ENCODE data around the gene MADD. TPM values are rescaled to one million over a fixed set of nuclear protein-coding genes. Genes with fewer than 3 reads are reported as not detected.

The MADD gene
- total RNA-seq (10 to 100 TPM; 34.9 to 58.0 TPM), polyA plus RNA-seq (10 to 100 TPM; 13.8 to 28.9 TPM)
- long read RNA-seq, donor 1, partial matches to known transcripts, result 18 of 34 reads
- long read RNA-seq, donor 1, other reads (novel, unspliced or antisense), result 12 of 34 reads
- long read RNA-seq, donor 2, partial matches to known transcripts, result 7 of 23 reads
- long read RNA-seq, donor 2, other reads (novel, unspliced or antisense), result 14 of 23 reads

GRCh38 chr11:47269829-47270305 is at the start of gene MADD:
TSS of gene MADD (plus strand) at chr11:47270133.
- Histone ChIP-seq H3K36me3 (ENCODE audit: control insufficient read depth in 1 of 2, insufficient read depth in 2 of 2, low read length in 1 of 2) (no peaks in the 10 kb centered on the region), H3K9me3 (ENCODE audit: control insufficient read depth, low read length) (no peaks in the 10 kb centered on the region), H3K27ac (ENCODE audit: low read depth in 1 of 2, low read length in 2 of 2) (peak within 1 kb of the TSS; percentile 16 to 92), H3K27me3 (ENCODE audit: control insufficient read depth in 1 of 2, insufficient read depth in 2 of 2, low read length in 1 of 2) (no peaks in the 10 kb centered on the region), H3K4me1 (ENCODE audit: control insufficient read depth in 1 of 2, insufficient read depth in 2 of 2, low read length in 2 of 2) (no peaks in the 10 kb centered on the region), H3K4me3 (ENCODE audit: low read length in 2 of 2) (peak within 1 kb of the TSS; percentile 72 to 93)
- 1% methylated on average over 51 to 57 of the region's 57 CpGs for WGBS, 2 donors
- peak; percentile 93 to 96 for DNase-seq
- ATAC-seq (ENCODE audit: low FRiP score), result peak; percentile 96
- intact Hi-C loops (cut with DNase I), result loop anchor here (2.0 to 5.0 kb wide), 2 partner anchors 21 to 93 kb away; partner anchors contain the start of genes ARFGAP2 (in 2 of the 2) and ACP2 (in 1 of the 2)

- no peaks in the 10 kb centered on the region for H3K27me3 ChIP-seq (ENCODE audit: control insufficient read depth in 1 of 2, insufficient read depth in 2 of 2, low read length in 1 of 2)
- H3K27ac ChIP-seq (ENCODE audit: low read depth in 1 of 2, low read length in 2 of 2), result no peak overlapping the region
- WGBS, 2 donors, result 62 to 77% methylated on average over 1 of the region's 1 CpG
- no peak overlapping the region for H3K4me3 ChIP-seq (ENCODE audit: low read length in 2 of 2)
- DNase-seq (no peak), ATAC-seq (ENCODE audit: low FRiP score) (no peak)
- no peaks in the 10 kb centered on the region for H3K4me1 ChIP-seq (ENCODE audit: control insufficient read depth in 1 of 2, insufficient read depth in 2 of 2, low read length in 2 of 2)
- no peaks in the 10 kb centered on the region for H3K9me3 ChIP-seq (ENCODE audit: control insufficient read depth, low read length)
- no peaks in the 10 kb centered on the region for H3K36me3 ChIP-seq (ENCODE audit: control insufficient read depth in 1 of 2, insufficient read depth in 2 of 2, low read length in 1 of 2)
- intact Hi-C loops (cut with DNase I), result no loop called here
Measured at GRCh38 chr11:47220401-47220821, 49.5 kb upstream of the MADD start.

GRCh38 chr11:47222696-47223095 is 47.2 kb upstream of the MADD start:
- Histone ChIP-seq H3K4me3 (ENCODE audit: low read length in 2 of 2) (no peak overlapping the region), H3K9me3 (ENCODE audit: control insufficient read depth, low read length) (no peaks in the 10 kb centered on the region), H3K27ac (ENCODE audit: low read depth in 1 of 2, low read length in 2 of 2) (no peak overlapping the region), H3K4me1 (ENCODE audit: control insufficient read depth in 1 of 2, insufficient read depth in 2 of 2, low read length in 2 of 2) (no peaks in the 10 kb centered on the region), H3K36me3 (ENCODE audit: control insufficient read depth in 1 of 2, insufficient read depth in 2 of 2, low read length in 1 of 2) (no peaks in the 10 kb centered on the region), H3K27me3 (ENCODE audit: control insufficient read depth in 1 of 2, insufficient read depth in 2 of 2, low read length in 1 of 2) (no peaks in the 10 kb centered on the region)
- DNase-seq, result no peak
- intact Hi-C loops (cut with DNase I), result no loop called here
- ATAC-seq (ENCODE audit: low FRiP score), result no peak
- WGBS, 2 donors, result 28 to 38% methylated on average over 2 of the region's 2 CpGs

GRCh38 chr11:47225552-47226400 is 44.2 kb upstream of the MADD start:
- Histone ChIP-seq H3K36me3 (ENCODE audit: control insufficient read depth in 1 of 2, insufficient read depth in 2 of 2, low read length in 1 of 2) (no peaks in the 10 kb centered on the region), H3K4me3 (ENCODE audit: low read length in 2 of 2) (no peak overlapping the region), H3K9me3 (ENCODE audit: control insufficient read depth, low read length) (no peaks in the 10 kb centered on the region), H3K4me1 (ENCODE audit: control insufficient read depth in 1 of 2, insufficient read depth in 2 of 2, low read length in 2 of 2) (no peaks in the 10 kb centered on the region), H3K27me3 (ENCODE audit: control insufficient read depth in 1 of 2, insufficient read depth in 2 of 2, low read length in 1 of 2) (no peaks in the 10 kb centered on the region), H3K27ac (ENCODE audit: low read depth in 1 of 2, low read length in 2 of 2) (no peak overlapping the region)
- intact Hi-C loops (cut with DNase I), result no loop called here
- WGBS, 2 donors, result 92 to 95% methylated on average over 7 of the region's 7 CpGs
- ATAC-seq (ENCODE audit: low FRiP score) (no peak), DNase-seq (no peak)

GRCh38 chr11:47229161-47229560 is 40.8 kb upstream of the MADD start:
- 90 to 93% methylated on average over 8 of the region's 8 CpGs for WGBS, 2 donors
- no peaks in the 10 kb centered on the region for H3K9me3 ChIP-seq (ENCODE audit: control insufficient read depth, low read length)
- DNase-seq (no peak), ATAC-seq (ENCODE audit: low FRiP score) (no peak)
- H3K4me1 ChIP-seq (ENCODE audit: control insufficient read depth in 1 of 2, insufficient read depth in 2 of 2, low read length in 2 of 2), result no peaks in the 10 kb centered on the region
- H3K4me3 ChIP-seq (ENCODE audit: low read length in 2 of 2), result no peak overlapping the region
- H3K36me3 ChIP-seq (ENCODE audit: control insufficient read depth in 1 of 2, insufficient read depth in 2 of 2, low read length in 1 of 2), result no peaks in the 10 kb centered on the region
- no peaks in the 10 kb centered on the region for H3K27me3 ChIP-seq (ENCODE audit: control insufficient read depth in 1 of 2, insufficient read depth in 2 of 2, low read length in 1 of 2)
- no peak overlapping the region for H3K27ac ChIP-seq (ENCODE audit: low read depth in 1 of 2, low read length in 2 of 2)
- intact Hi-C loops (cut with DNase I), result no loop called here

- ATAC-seq (ENCODE audit: low FRiP score), result no peak
Measured at GRCh38 chr11:47233051-47233450, 36.9 kb upstream of the MADD start.

GRCh38 chr11:47233989-47234668 is 35.8 kb upstream of the MADD start:
- no peaks in the 10 kb centered on the region for H3K27me3 ChIP-seq (ENCODE audit: control insufficient read depth in 1 of 2, insufficient read depth in 2 of 2, low read length in 1 of 2)
- ATAC-seq (ENCODE audit: low FRiP score), result peak; percentile 62
- intact Hi-C loops (cut with DNase I), result no loop called here
- no peaks in the 10 kb centered on the region for H3K9me3 ChIP-seq (ENCODE audit: control insufficient read depth, low read length)
- 69 to 72% methylated on average over 11 of the region's 11 CpGs for WGBS, 2 donors
- no peak for DNase-seq
- no peak overlapping the region for H3K4me3 ChIP-seq (ENCODE audit: low read length in 2 of 2)
- no peaks in the 10 kb centered on the region for H3K4me1 ChIP-seq (ENCODE audit: control insufficient read depth in 1 of 2, insufficient read depth in 2 of 2, low read length in 2 of 2)
- peaks cover 2% of the 10 kb centered on the region in 2 donors for H3K36me3 ChIP-seq (ENCODE audit: control insufficient read depth in 1 of 2, insufficient read depth in 2 of 2, low read length in 1 of 2)
- no peak overlapping the region for H3K27ac ChIP-seq (ENCODE audit: low read depth in 1 of 2, low read length in 2 of 2)

More at GRCh38 chr11:47233051-47233450, 36.9 kb upstream of the MADD start:
- Histone ChIP-seq H3K36me3 (ENCODE audit: control insufficient read depth in 1 of 2, insufficient read depth in 2 of 2, low read length in 1 of 2) (peaks cover 2% of the 10 kb centered on the region in 2 donors), H3K4me3 (ENCODE audit: low read length in 2 of 2) (no peak overlapping the region), H3K4me1 (ENCODE audit: control insufficient read depth in 1 of 2, insufficient read depth in 2 of 2, low read length in 2 of 2) (no peaks in the 10 kb centered on the region), H3K27me3 (ENCODE audit: control insufficient read depth in 1 of 2, insufficient read depth in 2 of 2, low read length in 1 of 2) (no peaks in the 10 kb centered on the region), H3K27ac (ENCODE audit: low read depth in 1 of 2, low read length in 2 of 2) (no peak overlapping the region), H3K9me3 (ENCODE audit: control insufficient read depth, low read length) (no peaks in the 10 kb centered on the region)
- no peak for DNase-seq
- intact Hi-C loops (cut with DNase I), result no loop called here
- 93 to 98% methylated on average over 4 of the region's 4 CpGs for WGBS, 2 donors

- intact Hi-C loops (cut with DNase I), result no loop called here
- ATAC-seq (ENCODE audit: low FRiP score), result no peak
- DNase-seq, result no peak
- H3K4me3 ChIP-seq (ENCODE audit: low read length in 2 of 2), result no peak overlapping the region
- 64% methylated on average over 12 of the region's 12 CpGs for WGBS, 2 donors
- H3K4me1 ChIP-seq (ENCODE audit: control insufficient read depth in 1 of 2, insufficient read depth in 2 of 2, low read length in 2 of 2), result no peaks in the 10 kb centered on the region
- peaks cover 2 to 5% of the 10 kb centered on the region in 2 donors for H3K36me3 ChIP-seq (ENCODE audit: control insufficient read depth in 1 of 2, insufficient read depth in 2 of 2, low read length in 1 of 2)
- H3K27me3 ChIP-seq (ENCODE audit: control insufficient read depth in 1 of 2, insufficient read depth in 2 of 2, low read length in 1 of 2), result no peaks in the 10 kb centered on the region
- H3K9me3 ChIP-seq (ENCODE audit: control insufficient read depth, low read length), result no peaks in the 10 kb centered on the region
- no peak overlapping the region for H3K27ac ChIP-seq (ENCODE audit: low read depth in 1 of 2, low read length in 2 of 2)
Measured at GRCh38 chr11:47234669-47235100, 35.2 kb upstream of the MADD start.

All from aorta (tissue), 5 donors.